HG02884 (cell line): ENCODE data around the gene SLC22A1.
"Not testable (repeated sequence)": the region's sequence is repeated elsewhere in the genome, so short reads cannot be mapped to it uniquely, and the experiment has no call there.

ENCODE experiments used
- ATAC-seq: cut with Tn5 transposase; IDR thresholded peaks from one replicate; pipeline ENCODE4 v1.9.1; 2021; ENCODE audit warnings: mild to moderate bottlenecking, moderate library complexity; ENCODE audit not compliant: unreplicated experiment

SLC22A1 gene

GRCh38 chr6:160121558-160121957 is at the start of gene SLC22A1:
Gene SLC22A1, plus strand, starts transcription at chr6:160121815. Its CDS starts 121 bp downstream, at chr6:160121936.
- no peak for ATAC-seq

GRCh38 chr6:160073272-160073671 is 48.3 kb upstream of the SLC22A1 start:
- ATAC-seq, result no peak

- no peak for ATAC-seq
Observed at GRCh38 chr6:160076009-160076408, 45.6 kb upstream of the SLC22A1 start.

GRCh38 chr6:160077024-160077423 is 44.6 kb upstream of the SLC22A1 start:
- ATAC-seq, result no peak

GRCh38 chr6:160077526-160077925 is 44.1 kb upstream of the SLC22A1 start:
- no peak for ATAC-seq

- ATAC-seq, result no peak
Observed at GRCh38 chr6:160078883-160079685, 42.5 kb upstream of the SLC22A1 start.

DNA sequence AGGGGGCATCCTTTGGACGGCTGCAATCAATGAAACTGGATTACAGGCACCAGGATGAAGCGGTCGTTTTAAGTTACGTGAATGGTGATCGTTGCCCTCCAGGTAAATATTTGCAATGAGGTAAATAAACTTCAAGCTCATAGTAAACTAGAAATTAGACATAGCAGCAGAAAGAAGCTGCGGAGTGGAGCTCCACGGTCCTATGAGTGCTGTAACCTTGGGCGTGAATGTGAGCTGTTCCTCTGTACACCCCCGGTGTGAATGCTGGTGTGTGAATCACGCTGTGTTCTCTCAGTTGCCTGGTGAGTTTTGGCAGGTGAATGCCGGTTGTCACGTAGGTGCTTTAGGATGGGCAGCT is 42.0 kb upstream of the SLC22A1 start:
- ATAC-seq, result no peak

- ATAC-seq, result no peak
Observed at GRCh38 chr6:160080097-160080496, 41.5 kb upstream of the SLC22A1 start.

DNA sequence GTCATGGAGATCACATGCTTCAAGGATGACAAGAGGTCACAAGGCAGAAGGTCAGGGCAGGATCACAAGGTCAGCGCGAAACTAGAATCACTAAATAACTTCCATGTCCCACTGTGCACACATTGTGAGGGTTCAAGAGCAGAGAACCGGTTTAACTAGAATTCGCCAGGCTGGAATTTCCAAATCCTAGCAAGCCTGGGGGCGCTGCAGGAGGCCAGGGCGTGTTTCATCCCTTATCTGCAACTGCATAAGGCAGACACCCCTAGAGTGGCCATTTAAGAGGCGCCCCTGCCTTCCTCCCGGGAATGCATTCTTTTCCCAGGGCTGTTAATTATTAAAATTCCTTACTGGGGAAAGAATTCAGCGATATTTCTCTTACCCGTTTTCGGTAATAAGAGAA is 40.2 kb upstream of the SLC22A1 start:
- ATAC-seq, result no peak

GRCh38 chr6:160082627-160083026 is 39.0 kb upstream of the SLC22A1 start:
- ATAC-seq, result no peak

GRCh38 chr6:160084198-160084776 is 37.3 kb upstream of the SLC22A1 start:
- ATAC-seq, result no peak

DNA sequence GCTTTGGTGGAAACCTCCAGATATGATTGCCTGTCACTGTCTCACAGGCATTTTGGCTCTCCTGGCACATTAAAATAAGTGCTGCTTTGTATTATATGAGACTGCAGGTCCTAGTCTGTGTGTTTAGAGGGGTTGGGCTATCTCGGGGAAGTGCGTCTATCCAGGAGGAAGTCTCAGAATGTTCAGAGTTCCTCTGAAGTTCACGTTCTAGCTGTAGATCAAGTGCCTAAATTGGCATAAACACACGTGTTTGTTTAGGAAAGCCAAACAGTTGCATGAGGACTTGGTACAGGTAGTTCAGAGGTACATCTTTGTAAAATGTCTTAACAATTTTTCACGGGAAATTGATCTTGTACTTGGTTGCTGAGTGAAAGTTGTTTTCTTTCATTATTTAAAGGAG is 36.4 kb upstream of the SLC22A1 start:
- ATAC-seq, result no peak

DNA sequence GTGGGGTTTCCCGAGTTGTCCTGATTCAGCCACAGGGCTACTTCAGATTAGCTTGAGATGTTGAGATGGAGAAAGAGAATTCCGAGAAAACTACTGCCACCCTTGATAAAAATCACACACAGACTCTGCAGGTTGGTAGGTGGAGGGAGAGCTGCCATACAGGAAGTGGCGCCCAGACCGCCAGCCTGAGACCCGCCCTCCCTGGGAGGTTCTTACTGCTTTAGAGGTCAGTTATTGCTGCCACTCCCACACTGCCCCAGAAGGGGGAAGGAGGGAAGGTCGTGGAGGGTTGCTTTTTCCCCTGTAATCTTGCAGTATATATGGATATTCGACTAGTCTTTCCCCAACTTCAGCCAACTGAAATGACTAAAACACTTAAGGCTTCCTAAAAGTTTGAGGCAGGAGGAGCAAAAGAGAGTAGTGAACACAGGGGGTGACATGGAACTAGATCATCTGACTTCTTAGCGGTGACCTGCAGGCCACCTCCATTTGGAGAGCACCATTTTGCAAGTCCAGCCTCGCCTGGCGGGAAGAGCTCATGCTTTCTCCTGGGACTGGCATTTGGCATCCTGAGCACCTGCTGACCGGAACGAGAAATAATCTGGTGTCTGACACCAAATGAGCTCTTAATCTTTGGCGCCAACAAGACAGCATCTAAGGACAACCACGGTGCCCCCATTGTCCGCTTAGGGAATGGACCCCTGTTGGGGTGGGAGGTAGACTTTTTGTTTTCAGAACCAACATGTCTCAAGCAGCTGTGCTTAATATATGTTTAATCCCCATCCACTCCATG is 35.7 kb upstream of the SLC22A1 start:
- no peak for ATAC-seq

GRCh38 chr6:160086754-160087153 is 34.9 kb upstream of the SLC22A1 start:
- ATAC-seq, result no peak

GRCh38 chr6:160088069-160088783 is 33.4 kb upstream of the SLC22A1 start:
- no peak for ATAC-seq

- no peak for ATAC-seq
Observed at GRCh38 chr6:160088784-160089533, 32.7 kb upstream of the SLC22A1 start.

DNA sequence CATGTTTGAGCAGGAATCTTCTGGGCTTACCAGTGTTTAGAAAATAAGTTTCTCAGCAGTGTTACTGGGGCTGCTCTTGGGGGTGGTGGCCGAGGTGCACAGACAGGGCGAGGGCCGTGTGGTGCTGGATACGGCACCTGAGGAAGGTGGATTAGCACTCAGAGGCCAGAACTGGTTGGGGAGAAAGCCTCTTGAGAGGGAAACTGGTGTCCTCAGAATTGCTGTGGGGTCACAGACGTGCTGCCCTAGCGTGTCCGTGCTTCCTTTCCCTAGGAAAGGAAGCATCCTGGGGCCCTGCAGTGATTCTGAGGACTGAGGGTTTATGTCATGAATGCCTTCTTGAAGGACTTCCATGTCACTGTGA is 32.1 kb upstream of the SLC22A1 start:
- no peak for ATAC-seq

DNA sequence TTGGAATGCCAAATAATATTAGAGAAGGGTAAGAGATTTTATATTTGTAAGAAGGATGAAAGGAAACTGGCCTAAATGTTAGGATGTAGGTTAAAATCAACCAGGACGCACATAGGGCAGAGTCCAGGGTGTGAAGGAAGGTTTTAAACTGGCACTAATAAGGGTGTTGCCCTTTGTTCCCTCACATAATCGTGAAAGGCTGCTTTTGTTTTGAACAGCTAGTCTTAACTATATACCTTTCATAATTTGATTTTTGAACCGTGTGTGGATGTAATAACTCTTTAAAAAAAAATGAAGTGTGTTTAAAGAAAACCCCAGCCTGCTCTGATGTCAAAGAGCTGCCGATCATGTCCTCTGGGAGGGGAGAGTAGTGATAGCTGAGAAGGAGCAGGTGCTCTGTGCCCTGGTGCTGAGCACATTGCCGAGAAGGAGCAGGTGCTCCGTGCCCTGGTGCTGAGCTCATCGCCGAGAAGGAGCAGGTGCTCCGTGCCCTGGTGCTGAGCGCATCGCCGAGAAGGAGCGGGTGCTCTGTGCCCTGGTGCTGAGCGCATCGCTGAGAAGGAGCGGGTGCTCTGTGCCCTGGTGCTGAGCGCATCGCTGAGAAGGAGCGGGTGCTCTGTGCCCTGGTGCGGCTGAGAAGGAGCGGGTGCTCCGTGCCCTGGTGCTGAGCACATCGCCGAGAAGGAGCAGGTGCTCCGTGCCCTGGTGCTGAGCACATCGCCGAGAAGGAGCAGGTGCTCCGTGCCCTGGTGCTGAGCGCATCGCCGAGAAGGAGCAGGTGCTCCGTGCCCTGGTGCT is 31.0 kb upstream of the SLC22A1 start:
- ATAC-seq, result not testable (repeated sequence)

GRCh38 chr6:160092176-160092575 is 29.4 kb upstream of the SLC22A1 start:
- ATAC-seq, result not testable (repeated sequence)

DNA sequence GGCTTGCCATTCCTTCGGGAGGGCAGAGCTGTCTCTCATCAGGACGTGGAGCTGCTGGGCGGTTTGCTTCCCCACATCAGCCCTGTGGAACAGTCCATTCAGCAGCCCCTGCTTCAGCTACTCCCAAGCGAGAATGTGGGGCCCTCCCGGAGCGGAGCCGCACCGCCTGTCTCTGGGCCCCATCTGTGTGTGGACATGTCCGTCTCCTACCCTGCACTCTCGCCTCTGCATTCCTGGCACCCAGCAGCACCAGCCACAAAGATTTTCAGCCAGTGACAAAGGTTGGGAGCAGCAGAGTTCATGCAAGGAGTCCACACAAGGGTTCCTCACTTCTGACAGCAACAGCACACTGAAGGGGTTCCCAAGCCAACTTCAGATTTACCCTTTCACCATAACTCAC is 29.0 kb upstream of the SLC22A1 start:
- no peak for ATAC-seq
